ENCODE measurements around the gene CTSA. TPM values are rescaled to one million over a fixed set of nuclear protein-coding genes. Genes with fewer than 3 reads are reported as not detected.

The CTSA gene
- total RNA-seq, 4 donors from 2014 or later: 42.7 to 103 (median 51.3) TPM

- no peaks in the 10 kb centered on the region for H3K27me3 ChIP-seq
- peaks cover 31 to 55% of the 10 kb centered on the region in 2 donors for H3K36me3 ChIP-seq
- TF ChIP-seq CTCF (IDR thresholded peaks at IDR 0.05): no peak
- TF ChIP-seq POLR2A (IDR thresholded peaks at IDR 0.05): no peak
- intact Hi-C loops (cut with DNase I): no loop called here
- no peak overlapping the region for H3K4me3 ChIP-seq (replicated peaks in 1 of 3)
- no peak for DNase-seq
- H3K27ac ChIP-seq: no peak overlapping the region
- H3K4me1 ChIP-seq: peaks cover 15 to 25% of the 10 kb centered on the region in 2 donors
- no peaks in the 10 kb centered on the region for H3K9me3 ChIP-seq
These were observed 45.7 kb upstream of the CTSA start for GRCh38 chr20:45845452-45845851.

DNA sequence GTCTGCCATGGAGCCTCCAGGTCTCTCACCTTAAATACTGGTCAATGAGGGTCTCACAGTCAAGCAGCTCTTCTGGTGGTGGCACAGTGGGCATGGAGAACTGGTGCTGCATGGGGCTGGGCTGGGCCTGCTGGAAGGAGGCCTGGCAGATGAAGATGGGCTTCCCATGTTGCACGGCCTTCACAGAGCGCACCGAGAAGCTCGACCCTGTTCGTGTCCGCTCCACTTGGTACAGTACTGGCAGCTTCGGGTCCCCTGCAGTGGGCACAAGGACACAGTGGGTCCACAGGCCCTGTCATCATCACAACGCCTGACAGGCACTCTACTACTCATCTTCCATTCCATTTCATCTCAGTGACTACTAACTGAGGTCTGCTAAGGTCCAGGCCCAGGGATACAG is 42.7 kb upstream of the CTSA start:
- no peak for TF ChIP-seq CTCF (IDR thresholded peaks at IDR 0.05)
- TF ChIP-seq POLR2A (IDR thresholded peaks at IDR 0.05): no peak
- 90 to 98% methylated on average over 8 of the region's 8 CpGs for WGBS, 2 donors
- no peaks in the 10 kb centered on the region for H3K9me3 ChIP-seq
- no peaks in the 10 kb centered on the region for H3K27me3 ChIP-seq
- peaks cover 19 to 42% of the 10 kb centered on the region in 2 donors for H3K36me3 ChIP-seq
- no peak overlapping the region for H3K4me3 ChIP-seq (replicated peaks in 1 of 3)
- DNase-seq: no peak
- H3K27ac ChIP-seq: no peak overlapping the region
- H3K4me1 ChIP-seq: peaks cover 0 to 6% of the 10 kb centered on the region in 2 donors
- intact Hi-C loops (cut with DNase I): no loop called here

DNA sequence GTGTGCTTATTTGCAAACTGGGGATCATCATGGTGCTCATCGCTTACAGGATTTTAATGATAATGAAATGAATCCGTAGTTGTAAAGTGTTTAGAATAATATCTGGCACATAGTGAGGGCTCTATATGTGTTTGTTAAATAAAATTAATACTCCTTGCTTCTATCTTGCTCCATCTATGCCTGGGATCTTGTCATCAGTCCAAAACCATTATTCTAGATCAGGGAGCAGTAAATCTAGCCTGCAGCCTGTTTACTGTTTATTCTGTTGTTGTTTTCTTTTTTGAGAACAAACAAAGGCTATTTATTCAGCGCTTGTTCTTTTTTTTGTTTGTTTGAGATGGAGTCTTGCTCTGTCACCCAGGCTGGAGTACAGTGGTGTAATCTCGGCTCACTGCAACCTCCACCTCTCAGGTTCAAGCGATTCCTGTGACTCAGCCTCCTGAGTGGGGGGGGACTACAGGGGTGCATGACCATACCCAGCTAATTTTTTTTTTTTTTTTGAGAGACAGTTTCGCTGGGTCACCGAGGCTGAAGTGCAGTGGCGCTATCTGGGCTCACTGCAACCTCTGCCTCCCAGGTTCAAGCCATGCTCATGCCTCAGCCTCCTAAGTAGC is 42.1 kb upstream of the CTSA start:
- TF ChIP-seq POLR2A (IDR thresholded peaks at IDR 0.05) (no peak), CTCF (IDR thresholded peaks at IDR 0.05) (no peak)
- no peak overlapping the region for H3K4me3 ChIP-seq (replicated peaks in 1 of 3)
- WGBS, 2 donors: 95 to 96% methylated on average over 8 of the region's 8 CpGs
- H3K27me3 ChIP-seq: no peaks in the 10 kb centered on the region
- H3K36me3 ChIP-seq: peaks cover 13 to 35% of the 10 kb centered on the region in 2 donors
- no peak for DNase-seq
- no peak overlapping the region for H3K27ac ChIP-seq
- no peaks in the 10 kb centered on the region for H3K9me3 ChIP-seq
- H3K4me1 ChIP-seq: no peaks in the 10 kb centered on the region
- intact Hi-C loops (cut with DNase I): no loop called here

GRCh38 chr20:45850238-45850637 is 40.9 kb upstream of the CTSA start:
- H3K27me3 ChIP-seq: no peaks in the 10 kb centered on the region
- intact Hi-C loops (cut with DNase I): no loop called here
- H3K4me1 ChIP-seq: peaks cover 0 to 6% of the 10 kb centered on the region in 2 donors
- no peak for DNase-seq
- no peaks in the 10 kb centered on the region for H3K9me3 ChIP-seq
- H3K36me3 ChIP-seq: peaks cover 7 to 27% of the 10 kb centered on the region in 2 donors
- TF ChIP-seq CTCF (IDR thresholded peaks at IDR 0.05) (no peak), POLR2A (IDR thresholded peaks at IDR 0.05) (no peak)
- no peak overlapping the region for H3K27ac ChIP-seq
- H3K4me3 ChIP-seq (replicated peaks in 1 of 3): no peak overlapping the region
- WGBS, 2 donors: 93 to 100% methylated on average over 2 of the region's 2 CpGs

GRCh38 chr20:45850926-45851325 is 40.2 kb upstream of the CTSA start:
- H3K9me3 ChIP-seq: no peaks in the 10 kb centered on the region
- DNase-seq: no peak
- WGBS, 2 donors: 88 to 94% methylated on average over 1 of the region's 1 CpG
- H3K4me3 ChIP-seq (replicated peaks in 1 of 3): no peak overlapping the region
- intact Hi-C loops (cut with DNase I): no loop called here
- peaks cover 5 to 13% of the 10 kb centered on the region in 2 donors for H3K4me1 ChIP-seq
- H3K27ac ChIP-seq: no peak overlapping the region
- no peaks in the 10 kb centered on the region for H3K27me3 ChIP-seq
- H3K36me3 ChIP-seq: peaks cover 6 to 21% of the 10 kb centered on the region in 2 donors
- no peak for TF ChIP-seq POLR2A (IDR thresholded peaks at IDR 0.05)
- no peak for TF ChIP-seq CTCF (IDR thresholded peaks at IDR 0.05)

All from thyroid gland (tissue), 4 donors.